Embryonic facial prominence (tissue), 1 donor: ENCODE measurements around the gene ZFP3.
"Not testable (repeated sequence)": the region's sequence is repeated elsewhere in the genome, so short reads cannot be mapped to it uniquely, and the experiment has no call there.

Experiments used
- DNase-seq: peaks from one replicate; pipeline ENCODE4 v3.0.0-alpha.2; 2016; ENCODE audit errors: extremely low spot score

Gene ZFP3

DNA sequence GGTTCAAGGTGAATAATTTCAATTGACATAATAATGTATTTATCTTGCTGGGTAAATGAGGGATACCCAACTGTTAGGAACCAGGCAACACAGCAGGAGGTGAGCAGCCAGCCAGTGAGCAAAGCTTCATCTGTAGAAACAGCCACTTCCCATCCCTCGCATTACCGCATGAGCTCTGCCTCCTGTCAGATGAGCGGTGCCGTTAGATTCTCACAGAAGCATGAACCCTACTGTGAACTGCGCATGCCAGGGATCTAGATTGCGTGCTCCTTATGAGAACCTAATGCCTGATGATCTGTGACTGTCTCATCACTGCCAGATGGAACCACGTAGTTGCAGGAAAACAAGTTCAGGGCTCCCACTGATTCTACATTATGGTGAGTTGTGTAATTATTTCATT is 46.6 kb downstream of the ZFP3 start:
- not testable (repeated sequence) for DNase-seq

DNA sequence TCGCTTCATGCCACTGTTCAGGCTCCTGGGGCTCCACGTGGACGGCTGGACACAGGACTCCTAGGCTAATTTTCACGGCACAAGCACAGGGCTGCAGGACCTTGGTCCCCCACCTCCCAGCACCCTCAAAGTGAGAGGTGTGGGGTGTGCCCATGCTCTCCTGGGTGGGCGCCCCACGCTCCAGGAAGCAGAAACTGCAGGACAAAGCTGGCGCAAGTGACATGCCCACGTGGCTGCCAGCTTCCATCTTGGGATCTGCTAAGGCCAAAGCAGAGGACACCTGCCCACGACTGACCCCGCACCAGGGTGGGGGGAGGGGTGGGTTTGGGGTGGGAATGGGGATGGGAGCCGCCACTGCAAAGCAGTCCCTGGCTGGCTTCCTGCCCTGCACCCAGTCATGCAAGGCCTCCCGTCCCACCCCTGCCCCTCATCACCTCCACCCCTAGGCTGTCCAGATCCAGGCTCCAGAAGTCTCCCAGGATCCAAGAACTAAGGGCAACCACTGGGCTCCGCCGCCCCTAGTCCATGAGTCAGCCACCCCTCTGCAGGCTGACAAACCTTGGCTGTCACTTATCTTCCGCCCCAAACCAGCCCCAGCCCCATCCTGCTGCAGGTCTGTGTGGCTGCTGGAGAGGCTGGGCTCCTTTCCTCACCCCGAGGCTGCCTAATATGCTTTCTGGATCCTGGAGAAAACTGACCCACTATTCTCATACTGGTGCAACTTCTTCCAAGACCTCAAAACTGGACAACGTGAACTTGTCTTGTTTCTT is 48.6 kb downstream of the ZFP3 start:
- no peak for DNase-seq

DNA sequence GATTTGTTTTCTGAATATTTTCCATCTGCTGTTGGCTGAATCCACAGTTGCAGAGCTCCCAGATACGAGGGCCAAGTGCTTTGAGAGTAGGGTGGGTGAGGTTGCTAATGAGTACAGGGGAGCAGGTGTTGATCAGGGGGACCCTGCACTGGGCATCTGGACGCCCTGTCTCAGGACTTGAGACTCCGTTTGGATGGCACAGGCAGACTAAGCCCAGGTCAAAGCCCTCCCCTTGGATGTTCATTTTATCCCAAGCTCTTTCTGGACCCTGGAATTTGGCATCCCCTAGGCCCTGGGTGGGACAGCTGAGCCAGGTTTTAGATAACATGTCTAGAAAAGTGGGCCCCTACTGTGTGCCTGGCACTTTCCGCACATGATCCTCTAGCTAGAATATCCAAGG is 49.6 kb downstream of the ZFP3 start:
- no peak for DNase-seq

DNA sequence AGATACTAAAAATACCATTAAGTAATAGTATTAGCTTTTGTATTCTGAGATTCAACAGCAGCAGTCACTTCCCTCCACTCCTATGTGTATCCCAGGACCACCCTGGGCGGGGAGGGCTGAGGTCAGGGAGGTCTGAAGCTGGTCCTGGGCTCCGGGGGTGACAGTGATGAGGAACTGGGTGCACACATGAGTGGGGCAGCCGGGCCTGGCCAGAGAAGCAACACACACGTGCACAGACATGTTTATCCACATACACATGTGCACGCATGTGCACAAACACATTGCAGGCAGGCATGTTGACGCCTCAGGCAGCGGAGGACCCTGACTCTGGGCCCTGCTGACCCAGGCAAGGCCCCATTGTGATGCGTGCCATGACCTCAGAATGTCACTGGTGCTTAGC is 50.1 kb downstream of the ZFP3 start:
- not testable (repeated sequence) for DNase-seq

DNA sequence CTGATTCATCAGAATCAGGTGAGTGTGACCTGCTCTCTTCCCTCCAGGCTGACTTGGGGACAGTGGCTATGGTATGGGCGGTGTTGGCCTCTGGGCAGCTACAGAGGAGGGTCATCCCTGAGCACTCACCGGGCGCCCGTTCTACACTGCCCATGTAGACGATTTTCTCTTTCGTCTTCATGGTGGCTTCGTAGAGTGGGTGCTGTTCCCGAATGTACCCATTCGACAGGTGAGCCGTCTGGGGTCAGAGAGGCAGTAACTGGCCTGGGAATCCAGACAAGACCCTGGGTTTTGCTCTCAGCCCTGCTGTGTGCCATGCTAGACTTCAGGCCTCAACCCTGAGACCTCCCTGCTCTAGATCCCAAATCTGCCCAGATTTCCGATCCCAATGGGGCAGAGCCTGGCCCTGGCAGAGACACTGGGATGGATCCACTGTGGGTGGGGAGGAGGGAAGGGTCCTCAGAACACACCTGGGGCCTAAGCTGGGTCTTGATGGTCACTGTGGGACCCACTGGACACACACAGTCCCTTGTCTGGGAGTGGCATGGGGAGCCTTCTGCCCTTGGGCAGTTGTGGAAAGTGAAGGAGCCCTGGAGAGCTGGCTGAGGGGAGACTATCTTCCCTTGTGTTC is 50.8 kb downstream of the ZFP3 start:
- no peak for DNase-seq

DNA sequence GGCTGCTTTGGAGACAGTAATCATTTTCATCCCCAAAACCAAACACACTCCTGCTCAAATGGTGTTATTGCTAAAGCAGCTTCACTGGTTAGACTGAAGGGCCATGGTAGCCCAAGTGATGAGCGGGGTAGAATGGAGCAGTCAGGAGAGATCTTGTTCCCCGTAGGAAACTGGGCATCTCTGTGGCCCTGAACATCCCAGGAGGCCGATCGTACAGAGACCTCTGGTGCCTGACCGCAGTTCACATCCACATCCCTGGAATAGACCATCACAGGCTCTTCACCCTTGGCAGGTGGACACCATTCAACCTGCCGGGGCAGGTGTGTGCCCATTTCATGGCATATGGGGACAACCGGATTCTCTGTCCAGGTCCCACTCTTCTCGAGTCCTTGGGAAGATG is 51.5 kb downstream of the ZFP3 start:
- DNase-seq, result not testable (repeated sequence)

DNA sequence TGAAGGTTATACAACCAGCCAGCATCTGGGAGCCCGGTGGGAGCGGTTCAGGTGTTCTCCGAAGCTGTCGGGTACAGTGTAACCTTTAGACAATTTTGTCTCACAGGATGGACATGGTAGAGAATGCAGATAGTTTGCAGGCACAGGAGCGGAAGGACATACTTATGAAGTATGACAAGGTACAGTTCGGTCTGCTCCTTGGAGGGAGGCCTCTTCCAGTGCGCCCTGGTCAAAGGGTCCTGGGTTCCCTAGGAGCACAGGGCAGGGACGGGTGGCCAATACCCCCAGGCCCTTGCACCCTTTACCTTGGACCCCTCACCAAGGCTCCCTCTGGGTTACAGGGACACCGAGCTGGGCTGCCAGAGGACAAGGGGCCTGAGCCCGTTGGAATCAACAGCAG is 52.0 kb downstream of the ZFP3 start:
- not testable (repeated sequence) for DNase-seq

DNA sequence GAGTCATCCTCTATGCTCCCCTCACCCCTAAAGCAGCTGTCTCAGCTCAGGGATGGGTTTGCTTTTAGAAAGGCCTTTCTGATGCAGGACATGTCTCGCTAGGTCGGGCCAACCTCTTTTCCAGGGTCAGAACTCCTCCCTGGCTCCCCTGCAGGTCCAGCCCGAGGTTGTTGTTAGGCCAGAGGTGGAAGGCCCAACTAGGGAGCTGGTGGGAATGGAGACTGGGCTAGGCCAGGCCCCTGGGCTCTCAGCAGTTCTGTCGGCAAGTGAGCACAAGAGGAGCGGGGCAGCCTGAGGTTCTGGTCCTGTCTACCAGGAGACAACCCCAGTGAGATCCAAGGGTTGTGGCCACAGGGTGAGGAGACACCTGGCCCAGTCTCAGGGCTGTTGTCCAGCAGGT is 52.4 kb downstream of the ZFP3 start:
- not testable (repeated sequence) for DNase-seq

DNA sequence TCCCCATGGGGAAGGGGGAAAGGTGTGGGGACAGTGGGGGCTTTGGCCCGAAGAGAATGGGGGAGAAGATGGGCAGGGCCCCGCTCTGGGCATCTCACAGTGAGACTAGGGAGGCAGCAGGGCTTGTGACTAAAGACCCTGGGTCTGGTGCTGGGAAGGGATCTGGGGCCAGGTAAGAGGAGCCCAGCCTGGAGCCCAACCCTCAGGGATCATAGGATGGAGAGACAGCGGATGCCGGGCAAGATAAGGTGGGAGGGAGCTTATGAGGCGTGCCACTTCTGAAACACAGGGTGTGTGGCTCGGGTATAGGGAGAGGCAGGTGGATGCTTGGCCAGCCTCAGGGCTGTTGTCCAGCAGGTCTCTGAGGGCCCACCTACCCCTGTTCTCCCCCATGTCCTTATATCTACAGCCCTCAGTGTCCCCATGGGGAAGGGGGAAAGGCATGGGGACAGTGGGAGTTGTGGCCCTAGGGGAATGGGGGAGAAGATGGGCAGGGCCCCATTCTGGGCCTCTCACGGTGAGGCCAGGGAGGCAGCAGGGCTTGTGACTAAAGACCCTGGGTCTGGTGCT is 53.0 kb downstream of the ZFP3 start:
- DNase-seq, result no peak

DNA sequence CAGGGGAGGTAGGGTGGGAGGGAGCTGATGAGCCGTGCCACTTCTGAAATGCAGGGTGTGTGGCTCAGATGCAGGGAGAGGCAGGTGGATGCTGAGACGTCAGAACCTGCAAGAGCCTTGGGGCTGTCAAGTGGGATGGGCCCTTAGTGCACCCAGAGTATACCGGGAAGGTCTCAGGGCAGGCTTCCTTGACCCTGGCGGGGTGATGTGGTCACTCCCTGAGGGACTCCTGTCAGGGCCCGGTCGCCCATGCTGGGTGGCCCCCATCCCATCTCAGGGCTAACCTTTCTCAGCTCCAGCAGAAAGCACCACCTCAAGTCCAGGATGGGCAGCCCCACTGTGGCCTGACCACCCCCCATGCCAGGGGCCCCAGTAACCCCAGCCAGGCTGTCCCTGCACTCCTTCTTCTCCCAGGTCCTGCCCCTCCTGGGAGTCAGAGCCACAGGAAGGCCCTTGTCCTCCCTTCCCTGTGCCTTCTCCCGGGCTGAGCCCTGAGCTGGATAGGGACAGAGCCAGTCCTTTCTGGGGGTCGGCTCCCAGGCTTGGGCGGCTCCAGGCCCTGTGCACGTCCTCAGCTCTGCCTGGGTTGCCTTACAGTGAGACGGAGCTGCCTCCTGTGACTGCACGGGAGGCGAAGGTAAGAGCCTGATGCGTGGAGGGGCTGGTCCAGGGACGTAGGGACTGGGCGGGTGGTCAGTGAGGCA is 53.7 kb downstream of the ZFP3 start:
- DNase-seq, result not testable (repeated sequence)

DNA sequence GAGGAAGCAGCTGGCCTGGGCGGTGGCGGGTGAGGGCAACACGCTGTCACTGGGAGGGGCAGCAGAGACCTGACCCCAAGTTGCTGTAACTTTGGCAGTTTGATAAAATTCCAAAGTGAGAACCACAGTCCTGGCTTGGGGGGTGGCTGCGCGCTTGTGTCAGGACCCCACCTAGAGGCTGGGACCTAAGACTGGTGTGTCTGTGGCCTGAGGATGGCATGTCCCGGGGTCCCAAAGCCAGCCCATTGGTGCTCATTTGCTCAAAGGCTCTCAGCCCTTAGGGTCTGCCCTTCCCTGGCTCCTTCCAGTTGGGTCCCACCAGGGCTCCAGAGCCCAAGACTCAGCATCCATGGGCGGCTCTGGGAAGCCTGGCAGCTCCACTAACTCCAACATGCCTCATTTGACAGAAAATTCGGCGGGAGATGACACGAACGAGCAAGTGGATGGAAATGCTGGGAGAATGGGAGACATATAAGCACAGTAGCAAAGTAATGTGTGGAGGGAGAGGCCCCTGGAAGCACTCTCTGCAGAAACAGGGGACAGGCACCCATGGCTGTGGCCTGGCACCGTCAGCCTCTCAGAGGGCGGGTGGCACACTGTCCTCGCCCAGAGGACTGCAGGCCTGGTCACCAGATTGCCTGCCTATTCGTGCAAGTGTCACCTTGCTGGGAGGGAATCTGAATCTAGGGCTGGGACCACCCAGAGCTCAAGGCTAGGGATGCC is 54.4 kb downstream of the ZFP3 start:
- DNase-seq, result not testable (repeated sequence)

DNA sequence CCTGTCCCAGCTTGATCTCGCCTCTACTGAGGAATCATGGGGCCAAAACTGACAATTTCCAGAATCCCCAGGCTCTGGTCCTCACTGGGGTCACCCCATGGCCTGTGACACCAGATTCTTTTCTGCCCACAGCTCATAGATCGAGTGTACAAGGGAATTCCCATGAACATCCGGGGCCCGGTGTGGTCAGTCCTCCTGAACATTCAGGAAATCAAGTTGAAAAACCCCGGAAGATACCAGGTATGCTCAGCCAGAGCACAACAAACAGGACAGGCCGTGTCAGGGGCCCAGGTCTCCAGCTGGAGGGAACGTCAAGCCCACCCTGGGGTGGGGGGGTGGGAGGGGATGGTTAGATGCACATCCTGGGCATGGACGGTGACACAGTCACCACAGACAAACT is 55.0 kb downstream of the ZFP3 start:
- no peak for DNase-seq

DNA sequence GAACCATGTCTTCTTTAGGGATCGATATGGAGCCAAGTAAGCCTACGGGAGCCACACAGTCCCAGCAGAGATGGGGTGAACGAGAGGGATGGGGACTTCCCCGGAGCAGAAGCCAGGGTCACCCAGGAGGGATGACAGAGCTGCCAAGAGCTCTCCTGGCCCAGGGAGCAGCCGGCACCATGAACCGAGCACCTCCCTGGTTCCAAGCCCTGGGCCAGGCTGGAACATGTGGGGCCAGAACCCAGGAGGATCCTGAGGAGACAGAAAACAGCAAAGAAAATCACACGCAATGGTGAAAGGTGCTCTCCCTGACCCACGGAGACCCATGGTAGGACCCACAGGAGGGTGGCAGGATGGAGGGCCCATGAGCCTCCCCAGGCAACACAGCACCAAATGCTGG is 55.7 kb downstream of the ZFP3 start:
- DNase-seq, result not testable (repeated sequence)

DNA sequence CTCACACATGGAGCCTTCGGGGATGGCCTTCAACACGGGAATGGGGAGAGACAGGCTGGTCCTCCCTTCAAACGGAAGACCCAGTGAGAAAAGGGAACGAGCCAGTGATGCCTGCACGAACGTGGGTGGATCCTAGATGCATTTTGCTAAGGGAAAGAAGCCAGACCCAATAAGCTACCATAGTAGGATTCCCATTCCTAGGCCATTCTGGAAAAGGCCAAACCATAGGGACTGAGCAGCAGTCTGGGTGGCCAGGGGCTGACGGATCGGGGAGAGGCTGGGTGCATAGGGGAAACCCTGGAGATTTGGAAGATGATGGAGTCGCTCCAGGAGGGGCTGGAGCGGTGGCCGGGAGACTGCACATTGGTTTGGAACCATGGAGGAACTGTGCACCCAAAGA is 56.3 kb downstream of the ZFP3 start:
- DNase-seq, result not testable (repeated sequence)

DNA sequence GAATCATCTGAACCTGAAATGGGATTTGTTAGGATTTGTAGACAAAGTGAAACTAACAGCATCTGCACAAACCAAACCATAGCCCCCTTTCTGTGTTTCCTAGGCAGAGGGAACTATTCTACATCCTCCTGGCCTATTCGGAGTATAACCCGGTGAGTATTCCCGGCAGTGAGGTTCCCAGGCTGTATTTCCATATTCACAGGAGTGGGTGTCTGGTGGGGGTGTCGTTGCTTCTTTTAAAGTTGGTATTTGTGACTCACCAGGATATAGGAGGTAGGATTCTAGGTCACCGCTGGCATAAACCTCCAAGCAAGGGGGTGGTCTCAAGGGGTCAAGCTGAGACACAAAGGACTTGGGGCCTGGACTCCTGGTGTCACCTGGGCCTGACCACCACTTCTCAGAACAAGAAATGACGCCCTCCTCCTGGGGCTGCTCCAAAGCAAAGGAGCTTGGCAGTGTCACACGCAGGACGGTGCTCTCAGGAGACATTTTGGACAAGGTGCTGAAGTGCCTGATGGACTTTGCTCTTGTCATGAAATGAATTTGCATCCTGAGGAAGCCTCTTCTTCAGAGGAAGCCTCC is 57.0 kb downstream of the ZFP3 start:
- DNase-seq, result not testable (repeated sequence)

DNA sequence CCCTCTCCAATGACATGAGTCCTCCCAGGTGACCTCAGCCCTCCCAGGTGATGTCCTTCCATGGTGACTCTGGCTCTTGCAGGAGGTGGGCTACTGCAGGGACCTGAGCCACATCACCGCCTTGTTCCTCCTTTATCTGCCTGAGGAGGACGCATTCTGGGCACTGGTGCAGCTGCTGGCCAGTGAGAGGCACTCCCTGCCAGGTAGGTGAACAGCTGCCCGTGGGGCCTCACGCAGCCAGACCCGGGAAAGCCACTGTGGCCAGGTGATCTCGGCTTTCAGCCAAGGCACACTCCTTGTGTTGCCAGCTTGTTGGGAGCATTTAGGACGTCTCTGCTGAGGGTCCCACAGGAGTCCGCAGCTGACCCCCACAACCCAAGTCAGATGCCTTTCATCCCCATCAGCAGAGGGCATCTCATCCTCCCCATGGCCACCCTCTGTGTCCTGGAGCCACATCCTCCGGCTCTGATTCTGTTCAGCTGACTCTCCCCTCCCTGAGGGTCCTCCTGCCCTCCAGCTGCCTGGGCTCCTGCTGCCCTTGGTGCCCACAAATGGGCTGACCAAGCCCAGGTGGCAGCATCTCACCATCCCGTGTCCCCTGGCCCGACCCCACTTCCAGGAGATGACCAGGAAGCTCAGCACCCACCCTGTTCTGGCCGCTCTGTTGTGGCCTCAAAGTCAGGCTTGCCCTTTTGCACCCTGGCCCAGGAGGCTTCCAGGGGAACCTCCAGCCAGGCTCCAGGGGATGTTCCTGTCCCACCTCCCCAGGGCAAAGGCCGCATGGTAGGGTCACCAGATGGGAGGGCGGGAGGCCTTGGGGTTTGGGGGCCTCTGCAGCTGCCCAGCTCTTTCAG is 57.7 kb downstream of the ZFP3 start:
- no peak for DNase-seq

DNA sequence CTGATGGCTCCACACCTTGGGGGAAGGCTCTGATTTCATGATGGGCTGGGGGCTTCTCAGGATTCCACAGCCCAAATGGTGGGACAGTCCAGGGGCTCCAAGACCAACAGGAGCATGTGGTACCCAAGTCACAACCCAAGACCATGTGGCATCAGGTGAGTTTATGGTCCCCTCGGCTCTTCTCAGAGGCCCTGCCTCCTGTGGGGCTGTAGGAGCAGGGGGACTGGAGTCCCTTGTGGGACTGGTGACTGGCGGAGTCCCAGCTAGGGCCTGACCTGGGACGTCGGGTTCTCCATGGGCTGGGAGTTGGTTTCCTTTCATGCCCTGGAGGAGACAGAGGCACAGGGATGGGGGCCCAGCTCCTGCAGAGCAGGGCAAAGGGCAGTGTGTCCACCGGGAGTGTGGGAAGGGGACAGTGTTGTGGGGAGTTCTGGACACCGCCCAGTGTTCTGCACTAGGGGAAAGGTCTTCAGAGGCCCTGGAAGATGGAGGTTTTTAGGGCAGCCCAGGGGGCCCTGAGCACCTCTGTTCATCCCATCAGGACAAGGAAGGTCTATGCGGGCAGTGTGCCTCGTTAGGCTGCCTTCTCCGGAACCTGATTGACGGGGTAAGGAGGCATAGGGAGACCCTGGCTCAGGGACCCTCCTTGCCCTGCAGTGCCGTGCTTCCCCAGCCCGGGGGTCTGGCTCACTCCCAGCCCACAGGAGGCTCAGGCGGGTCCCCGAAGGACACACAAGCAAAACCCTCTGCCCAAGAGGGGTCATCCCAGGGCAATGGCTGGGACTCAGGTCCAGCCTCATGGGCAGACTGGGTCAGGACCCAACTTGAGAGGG is 58.5 kb downstream of the ZFP3 start:
- DNase-seq, result not testable (repeated sequence)

DNA sequence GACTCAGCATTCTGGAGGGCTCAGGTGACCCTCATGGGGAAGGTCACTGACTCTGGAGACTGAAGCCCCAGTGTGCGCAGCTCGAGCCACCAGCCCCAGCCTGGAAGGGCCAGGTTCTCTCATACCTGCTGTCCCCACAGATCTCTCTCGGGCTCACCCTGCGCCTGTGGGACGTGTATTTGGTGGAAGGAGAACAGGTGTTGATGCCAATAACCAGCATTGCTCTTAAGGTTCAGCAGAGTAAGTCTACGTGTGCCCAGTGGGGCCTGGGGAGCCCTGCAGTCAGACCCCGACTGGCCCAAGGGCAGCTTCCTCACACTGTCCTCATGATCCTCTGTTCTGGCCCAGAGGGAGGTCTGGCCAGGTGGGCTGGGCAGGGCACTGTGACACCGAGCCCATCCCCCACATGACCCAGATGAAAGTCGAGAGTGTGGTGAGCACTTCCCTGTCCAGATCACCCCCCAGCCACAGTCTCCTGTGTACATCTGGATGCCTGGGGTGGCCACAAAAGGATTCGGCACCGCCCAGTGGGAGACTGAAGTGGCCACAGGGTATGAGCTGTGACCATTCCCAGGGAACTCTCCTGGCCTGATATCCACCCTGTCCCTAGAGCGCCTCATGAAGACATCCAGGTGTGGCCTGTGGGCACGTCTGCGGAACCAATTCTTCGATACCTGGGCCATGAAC is 59.4 kb downstream of the ZFP3 start:
- DNase-seq, result not testable (repeated sequence)

DNA sequence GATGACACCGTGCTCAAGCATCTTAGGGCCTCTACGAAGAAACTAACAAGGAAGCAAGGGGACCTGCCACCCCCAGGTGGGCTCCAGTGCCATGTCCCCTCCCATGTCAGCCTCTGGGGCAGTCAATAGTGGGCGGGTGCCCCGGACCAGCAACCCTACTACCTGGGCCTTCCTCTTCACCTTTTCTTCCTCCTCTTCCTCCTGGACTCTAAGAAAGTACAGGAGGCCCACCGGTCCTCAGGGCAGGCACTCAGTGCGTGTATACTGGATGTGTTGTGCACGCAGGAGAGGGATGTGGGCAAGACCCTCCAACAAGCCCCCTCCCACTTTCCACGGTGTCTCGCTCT is 59.9 kb downstream of the ZFP3 start:
- DNase-seq, result not testable (repeated sequence)
